Hematopoietic multipotent progenitor cell treated with erythropoietin and hydrocortisone succinate and interleukin-3 and kit ligand, for 15 days (in vitro differentiated cells): ENCODE measurements around the gene TMEM108.

Experiments used
- DNase-seq: peaks from one replicate; pipeline ENCODE4 v3.0.0-alpha.2; 2015; ENCODE audit warnings: low spot score

The TMEM108 gene

GRCh38 chr3:133354721-133355120 is 316.5 kb downstream of the TMEM108 start:
- DNase-seq: no peak

GRCh38 chr3:133360476-133360875 is 322.3 kb downstream of the TMEM108 start:
- no peak for DNase-seq

GRCh38 chr3:133361011-133361410 is 322.8 kb downstream of the TMEM108 start:
- no peak for DNase-seq

- DNase-seq: no peak
Observed at GRCh38 chr3:133361435-133361834, 323.2 kb downstream of the TMEM108 start.

- DNase-seq: no peak
Observed at GRCh38 chr3:133362539-133362938, 324.3 kb downstream of the TMEM108 start.

- no peak for DNase-seq
Observed at GRCh38 chr3:133364704-133365103, 326.5 kb downstream of the TMEM108 start.

GRCh38 chr3:133366921-133367320 is 328.7 kb downstream of the TMEM108 start:
- no peak for DNase-seq

GRCh38 chr3:133367403-133367802 is 329.2 kb downstream of the TMEM108 start:
- DNase-seq: no peak

GRCh38 chr3:133367956-133368355 is 329.8 kb downstream of the TMEM108 start:
- no peak for DNase-seq

GRCh38 chr3:133368371-133369067 is 330.3 kb downstream of the TMEM108 start:
- DNase-seq: no peak

- no peak for DNase-seq
Observed at GRCh38 chr3:133369068-133369440, 330.9 kb downstream of the TMEM108 start.

- DNase-seq: no peak
Observed at GRCh38 chr3:133371181-133371580, 333.0 kb downstream of the TMEM108 start.

- DNase-seq: no peak
Observed at GRCh38 chr3:133371676-133372075, 333.5 kb downstream of the TMEM108 start.

- DNase-seq: no peak
Observed at GRCh38 chr3:133374708-133375402, 336.7 kb downstream of the TMEM108 start.

GRCh38 chr3:133375403-133375745 is 337.2 kb downstream of the TMEM108 start:
- DNase-seq: no peak

- no peak for DNase-seq
Observed at GRCh38 chr3:133376810-133377209, 338.6 kb downstream of the TMEM108 start.

GRCh38 chr3:133377396-133377795 is 339.2 kb downstream of the TMEM108 start:
- no peak for DNase-seq

- no peak for DNase-seq
Observed at GRCh38 chr3:133379926-133380325, 341.7 kb downstream of the TMEM108 start.

GRCh38 chr3:133380481-133381225 is 342.5 kb downstream of the TMEM108 start:
- DNase-seq: no peak

GRCh38 chr3:133381346-133382109 is 343.3 kb downstream of the TMEM108 start:
- no peak for DNase-seq

- DNase-seq: no peak
Observed at GRCh38 chr3:133383175-133383574, 345.0 kb downstream of the TMEM108 start.

GRCh38 chr3:133383741-133384140 is 345.6 kb downstream of the TMEM108 start:
- DNase-seq: no peak
